OCI-LY3 (cell line): Measurements from ENCODE around the gene UNKL.

Experiments
- H2AFZ ChIP-seq: fragments of 200-600, 300-600 bp; shearing (Covaris generic); 2 replicates; pipeline ENCODE4 v1.6.0; 2014; ENCODE audit warnings: antibody characterized with exemption, low read depth, low read length
- H3K27ac ChIP-seq: fragments of 200-600, 300-600 bp; sonication (generic); 2 replicates; pipeline ENCODE4 v1.5.1; 2014; ENCODE audit warnings: mild to moderate bottlenecking, low read length, moderate library complexity, mixed read lengths
- H3K27me3 ChIP-seq: fragments of 200-600, 300-600 bp; sonication (generic); 2 replicates; pipeline ENCODE4 v1.6.1; 2014; ENCODE audit warnings: low read depth, low read length, mixed read lengths
- H3K36me3 ChIP-seq: fragments of 200-600, 300-600 bp; sonication (generic); replicated peaks from 2 replicates; pipeline ENCODE3; 2014; ENCODE audit warnings: low read depth, low read length, mixed read lengths
- H3K4me1 ChIP-seq: fragments of 300-600, 200-600 bp; sonication (generic); 2 replicates; pipeline ENCODE4 v1.6.1; 2014; ENCODE audit warnings: low read length, mixed read lengths
- H3K4me2 ChIP-seq: fragments of 200-600, 300-600 bp; sonication (generic); 2 replicates; pipeline ENCODE4 v1.6.1; 2014; ENCODE audit warnings: low read length, mixed read lengths
- H3K4me3 ChIP-seq: fragments of 300-600, 200-600 bp; sonication (generic); 2 replicates; pipeline ENCODE4 v1.5.1; 2014; ENCODE audit warnings: antibody characterized with exemption, mild to moderate bottlenecking, low read length, moderate library complexity
- H3K79me2 ChIP-seq: fragments of 300-600, 200-600 bp; shearing (Covaris generic); 2 replicates; pipeline ENCODE4 v1.6.1; 2014; ENCODE audit warnings: mild to moderate bottlenecking, low read length, mixed read lengths
- H3K9ac ChIP-seq: fragments of 300-600, 200-600 bp; shearing (Covaris generic); 2 replicates; pipeline ENCODE4 v1.6.0; 2014; ENCODE audit warnings: mild to moderate bottlenecking, low read length, moderate library complexity
- H3K9me3 ChIP-seq: fragments of 200-600, 300-600 bp; shearing (Covaris generic); 2 replicates; pipeline ENCODE4 v1.6.1; 2014; ENCODE audit warnings: low read length, mixed read lengths; ENCODE audit not compliant: insufficient read depth
- H4K20me1 ChIP-seq: fragments of 200-600, 300-600 bp; sonication (generic); 2 replicates; pipeline ENCODE4 v1.6.1; 2016; ENCODE audit warnings: low read length, mixed read lengths; ENCODE audit not compliant: insufficient read depth
- EZH2phosphoT487 ChIP-seq: fragments of 200-600 bp; shearing (Covaris generic); IDR thresholded peaks from 2 replicates; pipeline ENCODE4 v1.6.1; 2018; ENCODE audit warnings: antibody characterized with exemption, mixed run types, low read depth
- TF ChIP-seq, protein P1 (sequence below): fragments of 200-600, 300-600 bp; sonication (generic); IDR thresholded peaks from 2 replicates; pipeline ENCODE4 v1.5.1; 2014; ENCODE audit warnings: antibody characterized with exemption, low read length, low read depth

Gene UNKL

DNA sequence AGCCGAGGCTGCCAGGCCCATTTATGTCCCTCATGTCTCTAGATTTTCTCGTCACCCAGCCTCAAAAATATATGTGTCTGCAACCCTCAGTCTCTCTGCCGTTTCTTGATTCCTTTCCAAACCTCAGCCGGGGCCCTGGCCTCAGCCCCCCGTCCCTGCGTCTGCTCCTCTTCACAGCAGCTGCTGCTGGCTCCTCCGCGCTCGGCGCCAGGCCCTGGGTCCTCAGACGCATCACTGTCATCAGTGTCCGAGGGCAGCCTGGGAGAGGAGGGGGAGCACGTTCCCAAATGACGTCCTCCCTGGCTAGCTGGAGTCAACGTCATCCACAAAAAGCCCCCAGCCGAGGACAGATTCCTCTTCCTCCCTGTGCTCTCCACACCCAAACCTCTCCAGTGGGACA lies 65.2 kb downstream of the UNKL start:
- Histone ChIP-seq H3K9ac (no peak overlapping the region), H3K79me2 (peaks cover 41% of the 10 kb centered on the region), H3K4me3 (no peak overlapping the region), H3K4me1 (peaks cover 13% of the 10 kb centered on the region), H3K27me3 (no peaks in the 10 kb centered on the region), H4K20me1 (no peaks in the 10 kb centered on the region), H3K9me3 (no peaks in the 10 kb centered on the region), H3K27ac (no peak overlapping the region), H3K4me2 (no peak overlapping the region), H3K36me3 (no peaks in the 10 kb centered on the region), H2AFZ (no peak overlapping the region)
- TF ChIP-seq EZH2phosphoT487 = no peak
- TF ChIP-seq, protein P1, sequence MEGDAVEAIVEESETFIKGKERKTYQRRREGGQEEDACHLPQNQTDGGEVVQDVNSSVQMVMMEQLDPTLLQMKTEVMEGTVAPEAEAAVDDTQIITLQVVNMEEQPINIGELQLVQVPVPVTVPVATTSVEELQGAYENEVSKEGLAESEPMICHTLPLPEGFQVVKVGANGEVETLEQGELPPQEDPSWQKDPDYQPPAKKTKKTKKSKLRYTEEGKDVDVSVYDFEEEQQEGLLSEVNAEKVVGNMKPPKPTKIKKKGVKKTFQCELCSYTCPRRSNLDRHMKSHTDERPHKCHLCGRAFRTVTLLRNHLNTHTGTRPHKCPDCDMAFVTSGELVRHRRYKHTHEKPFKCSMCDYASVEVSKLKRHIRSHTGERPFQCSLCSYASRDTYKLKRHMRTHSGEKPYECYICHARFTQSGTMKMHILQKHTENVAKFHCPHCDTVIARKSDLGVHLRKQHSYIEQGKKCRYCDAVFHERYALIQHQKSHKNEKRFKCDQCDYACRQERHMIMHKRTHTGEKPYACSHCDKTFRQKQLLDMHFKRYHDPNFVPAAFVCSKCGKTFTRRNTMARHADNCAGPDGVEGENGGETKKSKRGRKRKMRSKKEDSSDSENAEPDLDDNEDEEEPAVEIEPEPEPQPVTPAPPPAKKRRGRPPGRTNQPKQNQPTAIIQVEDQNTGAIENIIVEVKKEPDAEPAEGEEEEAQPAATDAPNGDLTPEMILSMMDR = no peak

DNA sequence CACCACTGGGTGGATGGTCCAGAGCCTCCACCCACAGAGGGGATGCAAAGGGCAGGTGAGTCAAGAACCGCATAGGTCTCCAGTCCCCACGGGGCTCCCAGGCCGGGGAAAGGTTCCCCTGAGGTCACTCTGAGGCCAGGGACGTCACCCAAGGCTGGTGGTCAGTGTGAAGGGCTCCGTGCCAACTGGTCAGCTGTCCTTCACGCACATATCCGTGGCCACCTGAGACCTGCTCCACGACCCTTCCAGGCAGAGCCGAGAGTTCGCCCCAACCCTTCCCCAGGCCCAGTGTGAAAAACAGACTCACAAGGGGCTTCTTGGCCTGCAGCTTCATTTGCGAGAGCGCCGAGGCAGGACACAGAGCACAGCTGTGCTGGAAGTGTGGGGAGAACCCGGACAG lies 65.6 kb downstream of the UNKL start:
- no peak overlapping the region for H3K9ac ChIP-seq
- no peaks in the 10 kb centered on the region for H4K20me1 ChIP-seq
- H3K4me2 ChIP-seq = no peak overlapping the region
- no peak for TF ChIP-seq EZH2phosphoT487
- TF ChIP-seq, protein P1 = no peak
- H3K27ac ChIP-seq = no peak overlapping the region
- peaks cover 13% of the 10 kb centered on the region for H3K4me1 ChIP-seq
- no peaks in the 10 kb centered on the region for H3K36me3 ChIP-seq
- H3K79me2 ChIP-seq = peaks cover 39% of the 10 kb centered on the region
- no peak overlapping the region for H3K4me3 ChIP-seq
- no peaks in the 10 kb centered on the region for H3K27me3 ChIP-seq
- no peaks in the 10 kb centered on the region for H3K9me3 ChIP-seq
- H2AFZ ChIP-seq = no peak overlapping the region

DNA sequence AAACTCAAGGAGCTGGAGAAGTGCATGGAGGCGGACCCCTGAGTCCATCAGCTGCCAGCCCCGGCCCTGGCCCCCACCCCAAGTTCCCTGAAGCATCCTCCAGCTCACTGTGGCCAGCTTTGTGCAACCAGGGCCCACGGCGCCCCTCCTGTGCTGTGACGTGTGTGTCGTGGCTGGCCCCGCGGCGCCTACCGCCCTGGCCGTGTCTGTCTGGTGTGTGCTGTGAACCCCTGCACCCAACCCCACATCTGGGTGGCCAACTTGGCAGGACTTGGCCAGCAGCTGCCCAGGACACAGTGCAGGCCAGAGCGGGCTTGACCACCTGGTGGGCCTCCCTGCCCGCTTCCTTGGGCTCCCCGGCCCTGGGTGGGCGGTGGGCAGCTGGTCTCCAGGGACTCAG lies 66.1 kb downstream of the UNKL start:
- Histone ChIP-seq H3K27ac (no peak overlapping the region), H3K4me2 (no peak overlapping the region), H2AFZ (no peak overlapping the region), H3K9ac (no peak overlapping the region), H4K20me1 (no peaks in the 10 kb centered on the region), H3K4me1 (peaks cover 13% of the 10 kb centered on the region), H3K79me2 (peaks cover 34% of the 10 kb centered on the region), H3K27me3 (no peaks in the 10 kb centered on the region), H3K36me3 (no peaks in the 10 kb centered on the region), H3K9me3 (no peaks in the 10 kb centered on the region), H3K4me3 (no peak overlapping the region)
- TF ChIP-seq, protein P1 = no peak

DNA sequence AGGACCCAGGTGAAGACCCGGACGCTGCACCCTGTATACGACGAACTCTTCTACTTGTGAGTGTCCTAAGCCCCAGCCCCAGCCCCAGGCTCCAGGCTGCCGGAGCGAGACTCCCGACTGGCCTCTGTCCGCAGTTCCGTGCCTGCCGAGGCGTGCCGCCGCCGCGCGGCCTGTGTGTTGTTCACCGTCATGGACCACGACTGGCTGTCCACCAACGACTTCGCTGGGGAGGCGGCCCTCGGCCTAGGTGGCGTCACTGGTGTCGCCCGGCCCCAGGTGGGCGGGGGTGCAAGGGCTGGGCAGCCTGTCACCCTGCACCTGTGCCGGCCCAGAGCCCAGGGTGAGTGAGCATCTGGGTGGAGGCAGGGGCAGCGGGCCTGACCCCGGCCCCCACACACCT lies 66.5 kb downstream of the UNKL start:
- Histone ChIP-seq H3K27me3 (no peaks in the 10 kb centered on the region), H3K27ac (no peak overlapping the region), H3K4me2 (no peak overlapping the region), H3K9ac (no peak overlapping the region), H3K4me3 (no peak overlapping the region), H3K79me2 (peaks cover 30% of the 10 kb centered on the region), H3K9me3 (no peaks in the 10 kb centered on the region), H2AFZ (no peak overlapping the region), H3K4me1 (peaks cover 13% of the 10 kb centered on the region), H4K20me1 (no peaks in the 10 kb centered on the region), H3K36me3 (no peaks in the 10 kb centered on the region)
- no peak for TF ChIP-seq EZH2phosphoT487
- TF ChIP-seq, protein P1 = no peak
